Activated CD4-positive, CD25-positive, alpha-beta regulatory T cell treated with anti-CD3 and anti-CD28 coated beads, Interleukin-2, amount 50 U/mL, for 72 hours (primary cell): Measurements from ENCODE around the gene BMF.
"Not testable (repeated sequence)": the region's sequence is repeated elsewhere in the genome, so short reads cannot be mapped to it uniquely, and the experiment has no call there.

Experiments
- DNase-seq: peaks from one replicate; pipeline ENCODE4 v3.0.0; 2021

BMF gene

GRCh38 chr15:40087991-40088928, 20.4 kb downstream of the BMF start:
- DNase-seq = no peak

- DNase-seq = no peak
Observed at GRCh38 chr15:40087068-40087810, 21.4 kb downstream of the BMF start.

DNA sequence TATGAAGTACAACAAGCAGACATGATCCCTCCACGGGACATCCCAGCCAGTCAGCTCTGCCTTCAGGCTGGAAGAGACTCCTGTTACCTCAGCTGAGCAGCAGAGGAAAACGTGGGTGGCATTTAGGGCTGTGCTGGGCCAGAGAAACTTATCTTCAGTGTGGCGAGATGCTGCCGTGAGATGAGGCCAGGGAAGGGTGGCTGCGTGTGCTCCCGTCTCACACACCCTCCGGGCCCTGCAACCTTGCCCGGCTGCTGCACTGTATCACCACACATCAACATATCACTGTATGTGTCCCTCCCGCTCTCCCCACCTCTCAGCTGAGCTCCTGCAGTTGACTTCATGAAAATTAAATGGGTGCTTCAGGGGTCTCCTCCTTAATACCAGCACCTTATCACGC, 23.4 kb downstream of the BMF start:
- no peak for DNase-seq

DNA sequence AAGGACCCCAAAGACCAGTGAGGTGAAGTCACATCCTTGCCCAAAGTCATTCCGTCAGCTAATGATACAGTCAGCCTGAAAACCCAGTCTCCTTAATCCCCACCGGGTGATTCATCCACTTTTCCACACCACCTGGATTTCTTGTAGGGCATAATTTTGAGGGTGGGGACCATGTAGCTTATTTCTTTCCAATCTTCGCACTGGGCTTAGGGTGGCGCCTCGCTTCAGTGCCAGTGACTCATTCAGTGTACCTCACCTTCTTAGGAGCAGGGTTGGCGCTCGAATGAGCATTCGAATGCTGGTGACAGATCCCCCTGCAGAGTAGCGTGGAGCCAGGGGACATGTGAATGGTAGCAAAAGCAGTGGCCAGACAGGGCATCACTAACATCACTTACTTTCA, 24.0 kb downstream of the BMF start:
- no peak for DNase-seq

- no peak for DNase-seq
Observed at GRCh38 chr15:40082195-40082883, 26.3 kb downstream of the BMF start.

- no peak for DNase-seq
Observed at GRCh38 chr15:40081691-40082194, 26.9 kb downstream of the BMF start.

- no peak for DNase-seq
Observed at GRCh38 chr15:40080847-40081246, 27.8 kb downstream of the BMF start.

GRCh38 chr15:40080104-40080503, 28.6 kb downstream of the BMF start:
- DNase-seq = no peak

DNA sequence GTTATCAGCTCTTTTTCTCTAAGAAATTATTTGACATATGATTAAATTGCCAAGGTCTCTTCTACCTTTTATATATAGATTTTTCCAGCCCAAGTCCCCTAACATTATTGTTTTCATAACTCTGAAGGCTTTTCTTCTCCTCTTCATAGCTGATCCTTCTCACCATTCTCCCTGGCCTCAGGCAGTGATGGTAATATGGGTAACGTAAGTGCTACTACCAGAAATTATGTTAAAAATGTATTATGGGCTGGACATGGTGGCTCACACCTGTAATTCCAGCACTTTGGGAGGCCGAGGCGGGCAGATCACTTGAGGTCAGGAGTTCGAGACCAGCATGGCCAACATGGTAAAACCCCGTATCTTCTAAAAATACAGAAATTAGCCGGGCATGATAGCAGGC, 29.2 kb downstream of the BMF start:
- no peak for DNase-seq

GRCh38 chr15:40075298-40076044, 33.2 kb downstream of the BMF start:
- no peak for DNase-seq

DNA sequence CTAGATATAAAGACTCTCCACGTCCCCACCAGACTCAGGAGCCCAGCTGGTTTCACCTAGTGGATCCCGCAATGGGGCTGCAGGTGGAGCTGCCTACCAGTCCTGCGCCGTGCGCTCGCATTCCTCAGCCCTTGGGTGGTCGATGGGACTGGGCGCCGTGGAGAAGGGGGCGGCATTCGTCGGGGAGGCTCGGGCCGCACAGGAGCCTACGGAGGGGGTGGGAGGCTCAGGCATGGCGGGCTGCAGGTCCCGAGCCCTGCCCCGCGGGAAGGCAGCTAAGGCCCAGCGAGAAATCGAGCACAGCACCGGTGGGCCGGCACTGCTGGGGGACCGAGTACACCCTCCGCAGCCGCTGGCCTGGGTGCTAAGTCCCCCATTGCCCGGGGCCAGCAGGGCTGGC, 34.0 kb downstream of the BMF start:
- not testable (repeated sequence) for DNase-seq

GRCh38 chr15:40073716-40074490, 34.8 kb downstream of the BMF start:
- not testable (repeated sequence) for DNase-seq

DNA sequence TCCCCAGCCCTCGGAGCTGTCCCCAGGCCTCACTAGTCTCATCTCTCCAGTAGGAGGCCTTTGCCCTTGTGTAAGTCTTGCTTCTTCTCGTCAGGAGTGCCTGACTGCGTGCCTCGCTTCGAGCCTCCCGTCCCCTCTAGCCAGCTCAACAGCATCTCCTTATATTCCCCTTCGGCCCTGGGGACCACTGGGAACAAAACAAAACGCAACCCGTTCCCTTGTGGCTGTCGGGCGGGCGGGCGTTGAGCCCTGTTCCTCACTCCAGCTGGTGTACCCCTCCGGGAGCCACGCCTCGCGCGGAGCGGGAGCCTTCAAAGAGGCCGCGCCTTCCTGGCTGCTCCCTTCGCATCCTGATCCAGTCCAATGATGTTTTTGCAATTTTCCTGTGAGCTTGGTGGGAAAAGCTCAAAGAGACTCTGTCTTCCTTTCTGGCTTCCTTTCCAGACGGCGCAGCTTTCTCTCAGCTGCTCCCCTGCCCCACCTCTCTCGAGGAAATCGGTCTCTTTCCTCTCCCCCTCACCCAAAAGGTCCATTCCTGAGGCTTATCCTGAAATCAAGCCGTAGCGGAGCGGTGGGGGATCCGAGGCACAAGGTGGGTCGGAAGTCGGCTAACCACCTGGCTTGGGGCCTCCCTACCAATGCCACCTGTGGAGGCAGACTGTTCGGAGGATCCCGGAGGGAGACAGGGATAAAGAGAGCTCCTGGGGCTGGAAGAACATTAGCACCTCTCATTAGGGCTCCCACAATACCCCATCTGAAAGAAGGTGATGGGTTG, 36.3 kb downstream of the BMF start:
- DNase-seq = no peak

DNA sequence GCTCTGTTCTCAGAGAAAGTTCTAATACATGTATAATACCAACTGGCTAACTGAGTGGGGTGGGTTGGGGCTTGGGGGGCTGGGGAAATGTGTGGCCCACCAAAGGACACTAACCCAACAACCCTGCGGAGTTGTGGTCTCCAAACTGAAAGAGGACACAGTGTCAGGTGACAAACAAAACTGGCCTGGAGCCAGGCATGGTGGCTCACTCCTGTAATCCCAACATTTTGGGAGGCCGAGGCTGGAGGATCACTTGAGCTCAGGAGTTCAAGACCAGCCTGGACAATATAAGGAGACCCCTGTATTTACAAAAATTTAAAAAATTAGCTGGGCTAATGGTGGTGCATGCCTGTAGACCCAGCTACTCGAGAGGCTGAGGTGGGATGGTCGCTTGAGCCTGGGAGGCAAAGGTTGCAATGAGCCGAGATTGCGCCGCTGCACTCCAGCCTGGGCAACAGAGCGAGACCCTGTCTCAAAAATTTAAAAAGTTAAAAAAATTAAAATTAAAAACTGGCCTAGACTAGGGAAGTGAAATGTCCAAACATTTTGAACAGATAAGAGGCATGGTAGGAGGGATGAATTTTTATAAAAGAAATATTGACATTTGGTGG, 38.0 kb downstream of the BMF start:
- DNase-seq = no peak

- no peak for DNase-seq
Observed at GRCh38 chr15:40070166-40070557, 38.5 kb downstream of the BMF start.

DNA sequence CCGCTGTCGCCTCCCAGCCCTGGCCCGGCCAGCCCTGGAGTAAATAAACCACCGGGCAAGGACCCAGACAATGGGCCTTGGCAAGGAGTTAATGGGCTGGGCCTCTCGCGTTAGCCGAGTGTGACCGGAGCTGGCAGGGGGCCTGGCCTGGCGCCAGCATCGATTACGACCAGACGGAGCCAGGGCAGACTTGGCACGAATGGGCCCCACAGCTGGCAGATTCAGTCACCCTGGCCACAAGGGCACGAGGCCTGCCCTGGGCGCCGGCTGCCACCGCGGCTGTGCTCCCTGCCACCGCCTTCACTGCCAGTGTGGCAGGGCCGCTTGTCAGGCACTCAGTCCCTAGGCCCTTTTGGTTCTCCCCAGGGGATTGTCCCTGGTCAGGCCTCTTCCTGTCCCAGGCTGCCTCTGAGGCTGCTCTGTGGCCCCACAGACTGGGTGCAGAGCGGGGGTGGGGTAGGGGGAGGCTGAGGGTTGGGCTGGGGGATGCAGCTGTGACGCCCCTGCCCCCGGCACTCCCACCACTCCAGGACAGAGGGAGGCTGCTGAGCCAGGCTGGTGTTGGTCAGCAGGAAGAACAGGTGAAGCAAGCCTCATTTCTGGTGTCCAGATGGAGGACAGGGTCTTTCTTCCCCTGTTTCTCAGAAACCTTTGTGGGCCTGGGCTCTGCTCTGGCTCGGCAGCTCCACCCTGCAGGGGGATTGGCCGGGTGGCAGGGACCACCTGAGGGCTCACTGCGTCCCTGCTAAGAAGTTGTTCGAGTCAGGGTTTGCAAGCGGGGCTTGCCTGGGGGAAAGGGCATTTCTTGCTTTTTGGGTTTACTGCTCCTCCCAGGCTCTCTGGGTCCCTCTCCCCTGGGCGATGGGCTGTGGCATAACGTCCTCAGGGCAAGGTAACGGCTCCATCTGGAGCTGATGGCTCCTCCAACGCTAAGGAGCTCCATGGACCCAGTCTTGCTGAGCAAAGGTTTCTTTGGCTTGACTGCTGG, 39.2 kb downstream of the BMF start:
- no peak for DNase-seq

DNA sequence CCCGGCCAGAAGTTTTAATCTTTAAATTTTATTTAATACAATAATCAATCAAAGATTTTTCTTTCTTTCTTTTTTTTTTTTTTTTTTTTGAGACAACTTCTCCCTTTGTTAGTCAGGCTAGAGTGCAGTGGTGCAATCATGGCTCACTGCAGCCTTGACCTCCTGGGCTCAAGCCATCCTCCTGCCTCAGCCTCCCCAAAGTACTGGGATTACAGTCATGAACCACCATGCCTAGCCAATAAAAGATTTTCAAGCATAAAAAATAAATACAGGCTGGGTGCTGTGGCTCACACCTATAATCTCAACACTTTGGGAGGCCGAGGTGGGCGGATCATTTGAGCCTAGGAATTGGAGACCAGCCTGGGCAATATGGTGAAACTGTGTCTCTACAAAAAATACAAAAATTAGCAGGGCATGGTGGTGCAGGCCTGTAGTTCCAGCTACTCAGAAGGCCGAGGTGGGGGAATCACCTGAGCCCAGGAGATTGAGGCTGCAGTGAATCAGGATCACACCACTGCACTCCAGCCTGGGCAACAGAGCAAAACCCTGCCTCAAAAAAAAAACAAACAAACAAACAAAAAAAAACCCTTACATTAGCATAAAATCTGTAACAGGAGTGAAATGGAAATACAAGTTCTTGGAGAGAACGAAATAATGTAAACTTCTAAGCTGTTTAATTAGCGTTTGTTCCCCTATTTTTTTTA, 40.6 kb downstream of the BMF start:
- no peak for DNase-seq

DNA sequence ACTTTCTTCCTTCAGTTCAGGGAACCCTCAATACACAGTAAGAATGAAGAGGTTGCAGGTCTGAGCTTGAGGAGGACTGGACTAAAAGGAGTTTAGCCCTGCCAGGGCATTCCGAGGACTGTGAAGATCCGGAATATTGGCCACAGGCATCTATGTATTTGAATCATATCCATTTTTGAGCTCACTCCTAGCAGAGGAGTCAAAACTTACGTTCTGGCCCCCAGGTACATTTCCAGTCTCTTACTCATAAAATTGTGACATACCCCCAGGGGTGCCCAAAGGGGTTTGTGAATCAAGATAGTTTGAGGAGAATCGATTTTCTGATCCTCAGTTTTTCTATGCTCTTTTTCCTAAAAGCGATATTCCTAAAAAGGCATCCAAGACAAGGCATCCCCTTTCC, 42.1 kb downstream of the BMF start:
- no peak for DNase-seq

DNA sequence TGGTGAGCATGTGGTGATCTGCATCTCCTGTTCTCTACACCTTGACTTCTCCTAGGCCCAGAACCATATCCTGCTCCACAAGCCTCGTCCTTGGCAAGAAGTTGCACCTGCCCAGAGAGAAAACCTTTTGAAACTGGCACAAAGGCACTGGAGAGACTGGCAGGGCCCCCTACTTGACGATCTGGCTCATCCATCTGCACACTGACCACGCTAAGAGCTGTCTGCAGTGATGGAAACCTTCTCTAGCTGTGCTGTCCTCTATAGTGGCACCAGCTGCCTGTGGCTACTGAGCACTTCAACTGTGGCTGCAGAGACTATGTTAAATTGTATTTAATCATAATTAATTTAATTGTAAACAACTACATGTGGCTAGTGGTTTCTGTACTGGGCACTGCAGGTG, 43.5 kb downstream of the BMF start:
- DNase-seq = no peak
